Anterior cingulate cortex (tissue), 58 donors: ENCODE results near the gene ACSL3.
A peak's percentile ranks its signal among the peaks of the same experiment; 100 is the strongest.
"Not testable (repeated sequence)": the region's sequence is repeated elsewhere in the genome, so short reads cannot be mapped to it uniquely, and the experiment has no call there.

Experiments
- DNase-seq, 58 donors: peaks; one replicate each; lab custom pipeline; 2025; lab: John Stamatoyannopoulos, UW

ACSL3 gene

DNA sequence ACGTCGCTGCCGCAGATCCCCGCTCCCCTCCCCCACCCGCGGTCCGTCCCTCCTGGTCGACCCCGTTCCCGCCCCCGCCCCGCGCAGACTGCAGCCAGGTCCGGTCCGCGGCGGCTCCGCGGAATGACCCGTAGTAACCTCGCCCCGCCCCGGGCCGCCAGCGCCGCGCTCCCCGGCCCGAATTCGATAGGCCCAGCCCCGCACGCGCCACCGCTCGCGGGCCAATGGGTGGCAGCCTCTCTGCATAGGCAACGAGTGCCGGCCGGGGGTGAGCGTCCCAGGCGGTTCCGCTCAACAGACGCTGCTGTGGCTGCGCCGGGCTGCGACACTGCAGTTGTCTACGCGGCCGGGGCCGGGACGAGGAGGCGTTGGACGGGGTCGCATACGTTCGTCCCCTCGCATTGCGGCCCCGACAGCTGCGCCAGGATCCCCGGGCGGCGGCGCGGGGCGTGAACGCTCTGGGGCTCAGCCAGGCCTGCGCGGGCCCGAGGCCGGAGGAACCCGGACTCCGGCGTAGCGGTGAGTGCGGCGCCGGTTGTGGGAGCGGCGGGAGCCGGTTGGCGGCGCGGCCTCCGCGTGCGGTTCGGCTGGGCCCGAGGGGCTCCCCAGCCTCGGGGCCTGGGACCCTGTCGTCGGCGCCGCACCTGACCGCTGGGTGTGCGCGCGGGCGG lies at the start of gene ACSL3:
Gene ACSL3, plus strand, starts transcription at position 297 of the 671 bp plus-strand sequence. CDS start 47,737 bp downstream, outside the sequence.
- peak; percentile 58 to 98 (median 94) for DNase-seq

DNA sequence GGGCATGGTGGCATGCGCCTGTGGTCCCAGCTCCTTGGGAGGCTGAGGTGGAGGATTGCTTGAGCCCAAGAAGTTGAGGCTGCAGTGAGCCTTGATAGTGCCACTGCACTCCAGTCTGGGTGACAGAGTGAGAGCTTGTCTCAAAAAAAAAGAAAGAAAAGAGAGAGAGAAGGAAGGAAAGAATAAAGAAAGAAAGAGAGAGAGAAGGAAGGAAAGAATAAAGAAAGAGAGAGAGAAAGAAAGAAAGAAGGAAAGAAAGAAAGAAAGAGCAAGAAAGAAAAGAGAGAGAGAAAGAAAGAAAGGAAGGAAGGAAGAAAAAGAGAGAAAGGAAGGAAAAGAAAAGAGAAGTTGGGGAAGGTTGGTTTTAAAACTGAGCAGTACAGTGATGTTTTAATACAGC lies 49.0 kb upstream of the ACSL3 start:
- DNase-seq, result no peak

- peak in 10 of 58 donors; percentile 2 to 57 (median 8) for DNase-seq
Observed at GRCh38 chr2:222813177-222813843, 47.5 kb upstream of the ACSL3 start.

DNA sequence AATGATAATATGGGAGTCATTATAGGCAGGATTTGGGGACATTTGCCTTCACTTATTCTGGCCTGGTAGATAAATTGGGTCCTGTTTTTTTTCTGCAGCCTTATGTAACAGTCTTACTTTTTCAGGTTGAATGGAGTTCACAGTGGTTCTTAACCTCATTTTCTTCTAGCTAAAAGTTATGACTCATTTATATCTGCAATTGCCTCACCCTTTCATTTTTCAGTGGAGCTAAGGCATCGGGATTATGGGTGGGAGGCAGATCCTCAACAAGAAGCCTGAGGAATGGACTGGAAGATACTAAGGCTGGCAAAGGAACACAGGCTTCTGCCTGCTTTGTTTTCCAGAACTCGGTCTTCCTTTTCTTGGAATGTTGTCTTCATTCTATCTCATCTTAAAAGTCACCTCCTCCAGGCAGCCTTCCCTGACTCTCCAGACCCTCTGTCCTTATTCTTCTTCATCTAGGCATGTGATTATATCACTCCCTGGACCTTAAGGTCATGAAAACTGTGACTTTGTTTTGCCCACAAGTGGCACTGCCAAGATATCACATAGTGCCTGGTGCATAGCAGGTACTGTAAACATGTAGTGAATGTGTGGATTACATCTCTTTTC lies 41.0 kb upstream of the ACSL3 start:
- no peak for DNase-seq

DNA sequence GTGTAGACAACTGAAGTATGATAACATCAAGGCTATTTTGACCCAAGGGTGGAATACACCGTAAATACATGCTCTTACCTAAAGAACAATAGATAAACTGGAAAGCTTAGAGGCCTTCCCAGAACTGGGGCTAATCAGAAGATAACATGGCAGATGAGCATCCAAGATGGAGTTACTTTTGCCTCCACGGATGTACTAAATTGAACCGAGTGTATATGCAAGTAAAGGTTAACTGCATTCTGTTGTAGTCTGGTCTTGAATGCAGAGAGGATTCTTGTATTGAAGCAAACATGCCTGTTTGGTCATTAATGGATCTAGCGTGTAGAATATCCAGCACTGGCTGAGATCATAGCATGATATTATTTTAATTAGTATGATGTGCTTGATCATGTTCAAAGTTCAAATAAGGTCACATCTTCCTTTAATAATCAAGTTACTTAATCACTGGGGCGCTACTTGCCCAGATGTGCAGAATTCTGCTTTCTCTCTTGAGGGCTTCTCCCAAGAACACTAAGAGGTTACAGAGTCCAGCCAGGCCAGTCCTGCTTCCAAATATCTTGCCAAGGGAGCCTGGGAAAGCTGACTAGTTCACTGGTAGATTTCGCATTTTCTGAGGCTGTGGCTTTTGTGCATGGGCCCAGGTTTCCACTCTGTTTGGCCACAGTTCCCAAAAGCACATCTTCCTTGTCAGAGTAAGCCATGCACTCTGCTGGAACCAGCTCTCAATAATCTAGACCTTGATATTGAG lies 37.5 kb upstream of the ACSL3 start:
- DNase-seq, result no peak

DNA sequence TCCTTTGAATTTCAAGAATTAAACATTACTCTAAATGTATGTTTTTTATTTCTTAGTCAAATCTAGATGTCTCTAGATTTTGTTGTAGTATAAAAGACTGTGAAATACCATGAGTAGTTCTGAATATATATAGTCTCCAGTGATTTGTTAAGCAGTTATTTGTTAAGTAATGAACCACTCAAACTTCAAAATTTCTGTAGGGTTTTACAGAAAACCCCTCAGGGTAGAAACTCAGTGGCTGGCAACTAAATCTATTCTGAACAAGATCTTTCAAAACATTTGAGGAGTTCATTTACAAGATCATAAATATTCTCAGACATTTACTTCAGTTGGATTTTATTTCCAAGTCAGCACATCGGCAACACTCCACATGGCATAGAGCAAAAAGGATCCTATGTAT lies 35.8 kb upstream of the ACSL3 start:
- DNase-seq, result no peak

- no peak for DNase-seq
Observed at GRCh38 chr2:222827417-222827816, 33.4 kb upstream of the ACSL3 start.

DNA sequence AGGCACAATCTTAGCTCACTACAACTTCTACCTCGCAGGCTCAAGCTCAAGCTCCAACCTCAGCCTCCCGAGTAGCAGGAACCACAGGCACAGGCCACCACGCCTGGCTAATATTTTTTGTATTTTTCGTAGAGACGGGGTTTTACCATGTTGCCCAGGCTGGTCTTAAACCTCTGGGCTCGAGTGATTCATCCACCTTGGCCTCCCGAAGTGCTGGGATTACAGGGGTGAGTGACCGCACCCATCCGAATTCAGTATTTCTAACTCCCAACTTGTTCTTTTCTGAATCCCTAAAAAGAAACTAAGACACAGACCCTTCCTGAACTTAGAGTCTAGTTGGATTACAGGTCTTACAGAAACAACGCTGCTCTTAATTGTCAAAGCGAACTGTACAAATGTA lies 32.3 kb upstream of the ACSL3 start:
- DNase-seq, result no peak

- DNase-seq, result no peak
Observed at GRCh38 chr2:222830164-222830563, 30.7 kb upstream of the ACSL3 start.

DNA sequence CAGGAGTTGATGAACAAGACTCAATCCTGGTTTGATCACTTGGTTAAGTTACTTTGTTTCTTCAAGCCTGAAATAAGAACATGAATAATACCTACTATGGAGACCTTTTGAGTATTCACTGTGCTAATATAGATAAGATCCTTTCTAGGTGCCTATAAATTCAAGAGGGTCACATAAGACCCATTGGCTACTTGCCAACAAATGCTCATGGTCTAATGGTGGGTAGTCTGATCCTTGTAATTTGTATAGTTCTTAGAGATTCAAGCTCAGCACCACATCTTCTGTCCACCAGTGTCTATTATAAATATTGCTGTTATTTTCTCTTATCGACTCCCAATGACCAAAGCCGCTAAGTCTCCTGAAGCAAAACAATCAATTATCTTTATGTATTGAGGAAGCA lies 27.4 kb upstream of the ACSL3 start:
- DNase-seq, result no peak

- DNase-seq, result no peak
Observed at GRCh38 chr2:222835143-222835822, 25.6 kb upstream of the ACSL3 start.

GRCh38 chr2:222835823-222836151 lies 25.0 kb upstream of the ACSL3 start:
- DNase-seq, result no peak

DNA sequence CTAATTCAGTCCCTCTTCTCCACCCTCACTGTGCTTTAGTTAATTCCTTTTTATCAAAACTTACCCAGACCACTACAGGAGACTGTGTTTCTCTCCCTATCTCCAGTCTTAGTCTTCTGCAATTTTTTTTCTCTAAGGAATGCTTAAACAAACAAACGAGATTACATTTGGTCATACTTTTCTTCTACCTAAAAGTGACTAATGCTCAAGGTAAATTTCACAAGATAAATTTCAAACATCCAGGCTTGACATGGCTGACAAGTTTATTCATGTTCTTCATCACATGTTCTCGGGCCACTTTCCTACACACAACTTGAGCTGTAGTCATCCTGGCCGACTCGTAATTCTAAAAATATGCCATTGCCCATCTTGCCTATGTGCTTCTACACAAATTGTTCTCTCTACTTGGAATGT lies 23.2 kb upstream of the ACSL3 start:
- no peak for DNase-seq

- no peak for DNase-seq
Observed at GRCh38 chr2:222840060-222840802, 20.6 kb upstream of the ACSL3 start.

DNA sequence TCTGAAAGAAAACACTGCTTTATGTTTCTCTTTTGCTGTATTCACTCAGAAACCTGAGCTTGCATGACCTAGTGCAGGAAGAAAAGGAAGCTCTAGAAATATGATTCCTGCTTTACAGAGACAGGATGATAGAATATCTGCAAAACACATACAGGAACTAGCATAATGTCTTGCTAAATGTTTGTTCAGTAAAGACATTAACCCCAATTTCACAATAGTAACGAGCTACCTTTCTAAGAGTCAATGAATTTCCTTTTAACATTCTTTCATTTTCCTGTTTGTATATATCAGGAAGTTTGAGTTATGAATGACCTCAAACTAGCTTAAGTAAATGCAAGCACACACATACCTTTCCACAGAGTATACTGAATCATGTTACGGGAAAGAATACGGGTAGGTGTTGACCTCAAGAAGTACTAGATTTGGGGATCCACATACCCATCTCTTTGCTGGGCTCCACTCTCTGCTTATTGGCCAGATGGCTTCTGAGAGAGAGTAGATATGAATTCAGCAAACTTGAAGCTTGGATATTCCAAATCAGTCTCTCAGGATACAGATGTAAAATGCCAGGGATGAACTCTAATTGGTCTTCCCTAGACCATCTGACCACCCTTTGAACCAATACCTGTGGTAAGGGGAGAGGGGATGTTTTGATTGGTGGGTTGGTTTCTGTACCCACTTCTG lies 18.2 kb upstream of the ACSL3 start:
- no peak for DNase-seq

DNA sequence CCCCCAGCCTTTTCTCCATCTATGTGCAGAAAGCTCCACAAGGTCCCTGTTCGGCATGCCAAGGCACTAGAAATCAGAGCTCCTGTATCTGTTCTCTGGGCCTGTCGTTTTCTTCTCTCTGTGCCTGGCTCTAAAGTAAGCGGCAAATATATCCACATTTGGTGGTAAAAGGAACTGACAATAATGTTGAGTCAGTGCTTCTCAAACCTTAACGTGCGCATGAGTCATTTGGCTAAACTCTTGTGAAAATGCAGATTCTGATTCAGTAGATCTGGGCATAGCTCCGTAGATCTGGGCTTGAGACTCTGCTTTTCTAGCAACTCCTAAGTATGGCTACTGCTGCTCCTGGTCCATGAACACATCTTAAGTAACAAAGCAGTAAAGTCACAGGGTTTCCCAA lies 16.5 kb upstream of the ACSL3 start:
- peak in 11 of 58 donors; percentile 3 to 37 (median 11) for DNase-seq

DNA sequence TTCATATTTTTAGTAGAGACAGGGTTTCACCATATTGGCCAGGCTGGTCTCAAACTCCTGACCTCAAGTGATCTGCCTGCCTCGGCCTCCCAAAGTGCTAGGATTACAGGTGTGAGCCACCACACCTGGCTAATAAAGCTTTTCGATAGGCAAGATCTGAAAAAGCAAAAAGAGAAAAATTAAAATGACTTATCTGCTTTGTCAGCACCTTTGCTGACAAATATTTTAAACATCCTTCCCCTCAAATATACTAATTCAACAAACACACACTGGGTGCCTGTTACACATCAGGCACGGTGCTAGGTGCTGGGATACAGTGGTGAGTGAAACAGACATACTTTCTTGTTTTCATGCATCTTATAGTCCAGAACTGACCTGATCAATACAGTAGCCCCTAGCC lies 15.5 kb upstream of the ACSL3 start:
- DNase-seq, result not testable (repeated sequence)

GRCh38 chr2:222846003-222846402 lies 14.8 kb upstream of the ACSL3 start:
- no peak for DNase-seq

DNA sequence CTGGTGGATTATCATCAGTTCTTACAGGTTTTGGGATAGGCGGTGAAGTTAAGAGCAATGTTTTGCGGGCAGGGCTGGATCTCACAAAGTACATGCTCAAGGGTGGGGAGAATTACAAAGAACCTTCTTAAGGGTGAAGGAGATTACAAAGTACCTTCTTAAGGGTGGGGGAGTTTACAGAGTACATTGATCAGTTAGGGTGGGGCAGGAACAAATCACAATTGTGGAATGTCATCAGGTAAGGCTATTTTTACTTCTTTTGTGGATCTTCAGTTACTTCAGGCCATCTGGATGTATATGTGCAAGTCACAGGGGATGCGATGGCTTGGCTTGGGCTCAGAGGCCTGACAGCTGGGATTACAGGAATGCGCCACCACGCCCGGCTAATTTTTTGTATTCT lies 12.8 kb upstream of the ACSL3 start:
- not testable (repeated sequence) for DNase-seq
